ENCODE results near the gene SHISAL1. TPM values are rescaled to one million over a fixed set of nuclear protein-coding genes. Genes with fewer than 3 reads are reported as not detected.

Gene SHISAL1
- total RNA-seq, 1 donor from 2014 or later, result 7.6 TPM

- Histone ChIP-seq H3K4me3 (no peak overlapping the region), H3K36me3 (no peaks in the 10 kb centered on the region), H3K4me1 (peaks cover under 1% of the 10 kb centered on the region), H3K27me3 (no peaks in the 10 kb centered on the region), H3K27ac (no peak overlapping the region), H3K9me3 (no peaks in the 10 kb centered on the region)
- intact Hi-C loops (cut with DNase I), result no loop called here
- no peak for DNase-seq (ENCODE audit: extremely low spot score in 2 of 2)
- TF ChIP-seq POLR2A (IDR thresholded peaks at IDR 0.05) (no peak), CTCF (IDR thresholded peaks at IDR 0.05) (no peak), POLR2AphosphoS5 (IDR thresholded peaks at IDR 0.05; ENCODE audit: insufficient read depth in 1 of 2, low read depth in 1 of 2) (no peak)
These were observed 116.0 kb downstream of the SHISAL1 start for GRCh38 chr22:44196731-44197131.

- no peaks in the 10 kb centered on the region for H3K9me3 ChIP-seq
- no peak overlapping the region for H3K27ac ChIP-seq
- no peak overlapping the region for H3K4me3 ChIP-seq
- no peaks in the 10 kb centered on the region for H3K4me1 ChIP-seq
- no peaks in the 10 kb centered on the region for H3K36me3 ChIP-seq
- no peaks in the 10 kb centered on the region for H3K27me3 ChIP-seq
- no peak for DNase-seq (ENCODE audit: extremely low spot score in 2 of 2)
- TF ChIP-seq POLR2AphosphoS5 (IDR thresholded peaks at IDR 0.05; ENCODE audit: insufficient read depth in 1 of 2, low read depth in 1 of 2) (no peak), CTCF (IDR thresholded peaks at IDR 0.05) (no peak), POLR2A (IDR thresholded peaks at IDR 0.05) (no peak)
- intact Hi-C loops (cut with DNase I), result no loop called here
These were observed 116.5 kb downstream of the SHISAL1 start for GRCh38 chr22:44196241-44196640.

GRCh38 chr22:44195189-44195871 lies 117.4 kb downstream of the SHISAL1 start:
- DNase-seq (ENCODE audit: extremely low spot score in 2 of 2), result no peak
- H3K27ac ChIP-seq, result no peak overlapping the region
- no peaks in the 10 kb centered on the region for H3K9me3 ChIP-seq
- no peaks in the 10 kb centered on the region for H3K27me3 ChIP-seq
- no peaks in the 10 kb centered on the region for H3K4me1 ChIP-seq
- intact Hi-C loops (cut with DNase I), result no loop called here
- TF ChIP-seq POLR2AphosphoS5 (IDR thresholded peaks at IDR 0.05; ENCODE audit: insufficient read depth in 1 of 2, low read depth in 1 of 2) (no peak), CTCF (IDR thresholded peaks at IDR 0.05) (no peak), POLR2A (IDR thresholded peaks at IDR 0.05) (no peak)
- no peak overlapping the region for H3K4me3 ChIP-seq
- H3K36me3 ChIP-seq, result no peaks in the 10 kb centered on the region

- no peaks in the 10 kb centered on the region for H3K9me3 ChIP-seq
- H3K36me3 ChIP-seq, result no peaks in the 10 kb centered on the region
- H3K4me3 ChIP-seq, result no peak overlapping the region
- no peaks in the 10 kb centered on the region for H3K27me3 ChIP-seq
- TF ChIP-seq POLR2A (IDR thresholded peaks at IDR 0.05) (no peak), CTCF (IDR thresholded peaks at IDR 0.05) (no peak)
- intact Hi-C loops (cut with DNase I), result no loop called here
- no peak overlapping the region for H3K27ac ChIP-seq
- no peak for DNase-seq (ENCODE audit: extremely low spot score in 2 of 2)
- no peaks in the 10 kb centered on the region for H3K4me1 ChIP-seq
These were observed 118.2 kb downstream of the SHISAL1 start for GRCh38 chr22:44194569-44194968.

Other genes with a start within 250 kb of the SHISAL1 start
- gene PARVG, start 132.0 kb downstream of the SHISAL1 start, total RNA-seq, result 29.5 TPM
- 11.0 TPM for gene RTL6, start 185.3 kb upstream of the SHISAL1 start, total RNA-seq